ENCODE data around the gene RNF150. TPM values are rescaled to one million over a fixed set of nuclear protein-coding genes. Genes with fewer than 3 reads are reported as not detected.

Gene RNF150
- total RNA-seq, 1 donor from 2014 or later = 14.8 TPM

DNA sequence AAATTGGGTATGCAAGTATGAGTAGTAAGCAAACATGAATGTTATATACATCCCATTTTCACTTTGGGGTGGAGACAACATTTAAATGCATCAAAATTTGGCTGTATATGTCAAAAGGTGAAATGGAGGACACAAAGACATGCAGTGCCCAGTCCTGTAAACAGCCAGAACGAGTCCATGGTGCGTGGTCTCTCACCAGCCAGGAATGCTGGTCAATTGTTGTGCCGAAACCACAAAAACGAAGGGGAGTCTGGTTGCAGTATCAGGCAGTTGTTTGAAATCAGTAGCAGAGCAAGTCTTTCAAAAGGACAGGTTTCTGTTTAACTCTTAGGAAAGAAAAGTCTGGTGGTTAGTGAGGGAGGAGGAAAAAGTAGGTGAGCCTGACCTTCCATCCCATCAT is 22.3 kb upstream of the RNF150 start:
- Mint-ChIP-seq H3K9me3 (ENCODE audit: low read depth) (no peaks in the 10 kb centered on the region), H3K27me3 (ENCODE audit: low read depth) (peaks cover 5% of the 10 kb centered on the region), H3K4me1 (ENCODE audit: low read depth) (no peaks in the 10 kb centered on the region), H3K4me3 (ENCODE audit: unreplicated experiment) (no peak overlapping the region), H3K36me3 (ENCODE audit: low read depth) (no peaks in the 10 kb centered on the region), H3K27ac (ENCODE audit: unreplicated experiment) (no peak overlapping the region)
- TF ChIP-seq, protein P1, sequence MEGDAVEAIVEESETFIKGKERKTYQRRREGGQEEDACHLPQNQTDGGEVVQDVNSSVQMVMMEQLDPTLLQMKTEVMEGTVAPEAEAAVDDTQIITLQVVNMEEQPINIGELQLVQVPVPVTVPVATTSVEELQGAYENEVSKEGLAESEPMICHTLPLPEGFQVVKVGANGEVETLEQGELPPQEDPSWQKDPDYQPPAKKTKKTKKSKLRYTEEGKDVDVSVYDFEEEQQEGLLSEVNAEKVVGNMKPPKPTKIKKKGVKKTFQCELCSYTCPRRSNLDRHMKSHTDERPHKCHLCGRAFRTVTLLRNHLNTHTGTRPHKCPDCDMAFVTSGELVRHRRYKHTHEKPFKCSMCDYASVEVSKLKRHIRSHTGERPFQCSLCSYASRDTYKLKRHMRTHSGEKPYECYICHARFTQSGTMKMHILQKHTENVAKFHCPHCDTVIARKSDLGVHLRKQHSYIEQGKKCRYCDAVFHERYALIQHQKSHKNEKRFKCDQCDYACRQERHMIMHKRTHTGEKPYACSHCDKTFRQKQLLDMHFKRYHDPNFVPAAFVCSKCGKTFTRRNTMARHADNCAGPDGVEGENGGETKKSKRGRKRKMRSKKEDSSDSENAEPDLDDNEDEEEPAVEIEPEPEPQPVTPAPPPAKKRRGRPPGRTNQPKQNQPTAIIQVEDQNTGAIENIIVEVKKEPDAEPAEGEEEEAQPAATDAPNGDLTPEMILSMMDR (IDR thresholded peaks at IDR 0.05) = no peak
- no peak for DNase-seq (ENCODE audit: low spot score)

DNA sequence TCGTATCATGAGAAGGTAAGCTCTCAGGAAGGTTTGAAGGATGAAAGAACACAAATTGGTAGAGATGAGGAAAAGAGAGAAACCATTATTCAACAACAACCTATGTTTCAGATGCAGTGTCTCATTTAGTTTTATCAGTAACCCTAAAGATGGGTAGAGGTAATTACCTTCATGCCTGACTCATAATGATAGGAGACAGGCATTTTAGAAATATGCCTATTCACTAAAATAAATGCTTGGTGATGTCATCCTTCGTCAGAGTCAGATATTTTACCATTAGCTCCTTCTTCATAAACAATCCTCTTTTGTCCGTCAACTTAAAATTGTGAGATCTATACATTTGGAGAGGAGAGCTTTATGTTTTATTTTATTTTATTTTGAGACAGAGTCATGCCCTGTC is 21.5 kb upstream of the RNF150 start:
- no peaks in the 10 kb centered on the region for H3K36me3 Mint-ChIP-seq (ENCODE audit: low read depth)
- H3K27ac Mint-ChIP-seq (ENCODE audit: unreplicated experiment) = no peak overlapping the region
- no peaks in the 10 kb centered on the region for H3K9me3 Mint-ChIP-seq (ENCODE audit: low read depth)

DNA sequence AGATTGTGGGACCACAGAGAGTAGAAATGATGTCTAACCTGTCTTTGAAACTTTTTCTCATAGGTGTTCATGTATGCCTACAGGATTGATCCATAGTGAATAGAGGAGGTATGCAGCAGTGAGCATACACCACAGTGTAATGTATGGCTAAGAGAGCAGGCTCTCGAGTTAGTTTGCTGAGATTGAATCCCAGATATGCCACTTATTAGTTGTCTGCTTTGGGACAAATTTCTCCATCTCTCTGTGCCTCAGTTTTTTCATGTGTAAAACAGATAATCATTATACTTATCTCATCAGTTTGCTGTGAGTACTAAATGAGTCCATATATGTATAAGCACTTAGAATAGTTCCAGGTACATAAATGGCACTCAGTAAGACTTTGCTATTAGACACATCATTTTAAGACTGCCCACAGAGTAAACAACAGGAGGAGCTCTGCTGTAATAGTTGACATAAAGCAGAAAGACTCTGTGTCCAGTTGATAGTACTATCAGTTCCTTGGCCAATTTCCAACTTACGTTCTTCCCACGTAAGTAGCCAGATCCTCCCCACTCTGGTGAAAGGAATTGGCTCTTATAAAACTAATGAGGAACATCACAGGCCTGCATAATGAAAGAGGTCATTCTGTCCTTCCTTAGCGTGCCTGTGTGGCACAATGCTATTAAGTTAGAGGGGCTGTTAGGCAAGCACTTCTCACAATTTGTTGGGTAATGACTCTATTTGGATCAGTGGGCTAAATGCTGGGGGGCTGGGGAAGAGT is 20.7 kb upstream of the RNF150 start:
- TF ChIP-seq, protein P1 (IDR thresholded peaks at IDR 0.05) = no peak
- DNase-seq (ENCODE audit: low spot score) = no peak
- Mint-ChIP-seq H3K27me3 (ENCODE audit: low read depth) (peaks cover 5% of the 10 kb centered on the region), H3K9me3 (ENCODE audit: low read depth) (no peaks in the 10 kb centered on the region), H3K4me3 (ENCODE audit: unreplicated experiment) (no peak overlapping the region), H3K4me1 (ENCODE audit: low read depth) (no peaks in the 10 kb centered on the region), H3K36me3 (ENCODE audit: low read depth) (no peaks in the 10 kb centered on the region), H3K27ac (ENCODE audit: unreplicated experiment) (no peak overlapping the region)

More for the DNA sequence above, 21.5 kb upstream of the RNF150 start:
- TF ChIP-seq, protein P1 (IDR thresholded peaks at IDR 0.05) = no peak
- no peaks in the 10 kb centered on the region for H3K4me1 Mint-ChIP-seq (ENCODE audit: low read depth)
- DNase-seq (ENCODE audit: low spot score) = no peak
- no peak overlapping the region for H3K4me3 Mint-ChIP-seq (ENCODE audit: unreplicated experiment)
- H3K27me3 Mint-ChIP-seq (ENCODE audit: low read depth) = peaks cover 5% of the 10 kb centered on the region

DNA sequence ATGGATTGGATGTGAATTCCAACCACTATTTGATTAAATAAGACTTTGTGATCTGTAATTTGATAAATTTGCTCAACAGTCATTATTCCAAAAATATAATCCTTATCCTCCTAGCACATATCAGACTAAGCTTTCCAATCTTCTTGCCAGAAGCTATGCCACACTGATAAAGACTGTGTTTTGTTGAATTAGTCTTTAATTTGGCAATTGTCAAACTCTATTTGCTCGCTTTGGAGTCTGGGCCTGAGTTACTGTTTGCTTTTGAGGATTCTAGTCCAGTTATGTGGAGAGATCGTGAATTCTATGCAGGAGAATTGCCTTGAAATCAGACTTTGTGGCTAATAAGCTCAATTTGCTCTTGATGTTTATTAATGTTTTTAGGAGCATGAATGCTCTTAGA is 10.9 kb upstream of the RNF150 start:
- TF ChIP-seq, protein P1 (IDR thresholded peaks at IDR 0.05) = no peak
- no peaks in the 10 kb centered on the region for H3K9me3 Mint-ChIP-seq (ENCODE audit: low read depth)

DNA sequence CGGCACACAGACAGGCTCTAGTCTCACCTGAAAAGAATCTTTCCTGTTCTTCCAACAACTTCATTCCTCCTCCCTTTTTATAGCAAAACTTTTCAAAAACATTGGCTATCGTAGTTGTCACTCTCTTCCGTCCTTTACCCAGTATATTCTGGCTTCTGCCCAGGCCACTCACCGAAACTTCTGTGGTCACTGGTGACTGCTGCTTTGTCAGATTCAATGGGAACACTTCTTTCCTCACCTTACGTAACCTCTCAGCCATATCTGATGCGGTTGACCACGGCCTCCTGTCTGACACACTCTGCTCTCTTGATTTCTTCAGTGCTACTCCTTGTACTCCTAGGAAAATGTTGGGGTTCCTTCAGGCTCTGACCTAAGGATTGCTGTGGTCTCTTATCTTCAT is 9.2 kb upstream of the RNF150 start:
- no peaks in the 10 kb centered on the region for H3K36me3 Mint-ChIP-seq (ENCODE audit: low read depth)
- no peaks in the 10 kb centered on the region for H3K9me3 Mint-ChIP-seq (ENCODE audit: low read depth)
- H3K27me3 Mint-ChIP-seq (ENCODE audit: low read depth) = peaks cover under 1% of the 10 kb centered on the region
- H3K27ac Mint-ChIP-seq (ENCODE audit: unreplicated experiment) = no peak overlapping the region
- TF ChIP-seq, protein P1 (IDR thresholded peaks at IDR 0.05) = no peak
- no peak overlapping the region for H3K4me3 Mint-ChIP-seq (ENCODE audit: unreplicated experiment)
- H3K4me1 Mint-ChIP-seq (ENCODE audit: low read depth) = peaks cover 5% of the 10 kb centered on the region
- DNase-seq (ENCODE audit: low spot score) = no peak

More for the DNA sequence above, 10.9 kb upstream of the RNF150 start:
- H3K4me1 Mint-ChIP-seq (ENCODE audit: low read depth) = peaks cover 5% of the 10 kb centered on the region
- H3K27me3 Mint-ChIP-seq (ENCODE audit: low read depth) = no peaks in the 10 kb centered on the region
- no peak overlapping the region for H3K4me3 Mint-ChIP-seq (ENCODE audit: unreplicated experiment)
- H3K27ac Mint-ChIP-seq (ENCODE audit: unreplicated experiment) = no peak overlapping the region
- no peaks in the 10 kb centered on the region for H3K36me3 Mint-ChIP-seq (ENCODE audit: low read depth)
- DNase-seq (ENCODE audit: low spot score) = no peak
